IMR-90 (cell line): ENCODE data around the gene NCKIPSD. TPM values are rescaled to one million over a fixed set of nuclear protein-coding genes. Genes with fewer than 3 reads are reported as not detected.

Experiments used
- ATAC-seq: fragments of 200-7000 bp; cut with Tn5 transposase; 2 replicates; pipeline ENCODE4 v1.9.1; 2020; ENCODE audit warnings: low read depth, mild to moderate bottlenecking, moderate library complexity
- BruUV-seq: library from RNA; stranded (reverse); fragments of 400-500 nt; replicated peaks from 2 replicates; lab custom pipeline; 2021; lab: Mats Ljungman, UMichigan
- CTCF ChIA-PET: fragments of 300-600 bp; formaldehyde crosslinking; extraction: SDS; loops from one replicate; lab custom pipeline; 2021; ENCODE audit warnings: antibody characterized with exemption; lab: Yijun Ruan, JAX
- POLR2A ChIA-PET: fragments of 300-600 bp; sonication (Branson Sonifier 250); formaldehyde crosslinking; loops from one replicate; lab custom pipeline; 2022; ENCODE audit warnings: antibody characterized with exemption; ENCODE audit not compliant: unreplicated experiment; lab: Charles Lee
- DNase-seq: peaks from one replicate; pipeline ENCODE4 v3.0.0; 2013
- H2AFZ ChIP-seq: replicated peaks from 2 replicates; pipeline ENCODE3; 2013; ENCODE audit warnings: low read length, mild to moderate bottlenecking; ENCODE audit not compliant: poor library complexity
- H2AK5ac ChIP-seq: 2 replicates; pipeline ENCODE4 v1.6.1; 2013; ENCODE audit warnings: low read depth, low read length, inconsistent platforms
- H2AK9ac ChIP-seq: replicated peaks from 2 replicates; pipeline ENCODE3; 2013; ENCODE audit warnings: mild to moderate bottlenecking, low read depth, low read length, moderate library complexity; ENCODE audit not compliant: poor library complexity
- H2BK120ac ChIP-seq: 2 replicates; pipeline ENCODE4 v1.6.1; 2013; ENCODE audit warnings: low read depth, low read length, inconsistent platforms
- H2BK15ac ChIP-seq: 3 replicates; pipeline ENCODE4 v1.6.1; 2013; ENCODE audit warnings: low read depth, low read length, inconsistent platforms
- H2BK20ac ChIP-seq: 2 replicates; pipeline ENCODE4 v1.6.1; 2013; ENCODE audit warnings: low read depth, mild to moderate bottlenecking, inconsistent platforms, low read length, moderate library complexity
- H2BK5ac ChIP-seq: 2 replicates; pipeline ENCODE4 v1.6.1; 2013; ENCODE audit warnings: mild to moderate bottlenecking, low read depth, low read length, inconsistent platforms; ENCODE audit not compliant: poor library complexity, severe bottlenecking
- H3K14ac ChIP-seq: replicated peaks from 2 replicates; pipeline ENCODE4 v1.6.1; 2013; ENCODE audit warnings: low read depth, low read length, inconsistent platforms
- H3K18ac ChIP-seq: 2 replicates; pipeline ENCODE4 v1.6.1; 2013; ENCODE audit warnings: low read depth, low read length, control low read depth
- H3K23ac ChIP-seq: 2 replicates; pipeline ENCODE4 v1.6.1; 2013; ENCODE audit warnings: low read depth, low read length, inconsistent platforms
- H3K27ac ChIP-seq: 2 replicates; pipeline ENCODE4 v1.5.1; 2013; ENCODE audit warnings: mild to moderate bottlenecking, control low read depth, low read length; ENCODE audit not compliant: insufficient read depth
- H3K27me3 ChIP-seq: 2 replicates; pipeline ENCODE4 v1.6.1; 2013; ENCODE audit warnings: low read length; ENCODE audit not compliant: control insufficient read depth, insufficient read depth
- H3K36me3 ChIP-seq: 2 replicates; pipeline ENCODE4 v1.6.1; 2013; ENCODE audit warnings: low read length, mixed read lengths; ENCODE audit not compliant: control insufficient read depth, insufficient read depth
- H3K4ac ChIP-seq: 2 replicates; pipeline ENCODE4 v1.6.1; 2013; ENCODE audit warnings: low read depth, low read length, inconsistent platforms
- H3K4me1 ChIP-seq: 2 replicates; pipeline ENCODE4 v1.6.1; 2013; ENCODE audit warnings: low read length, mixed read lengths; ENCODE audit not compliant: control insufficient read depth, insufficient read depth
- H3K4me2 ChIP-seq: 2 replicates; pipeline ENCODE4 v1.6.1; 2013; ENCODE audit warnings: low read depth, mild to moderate bottlenecking, control low read depth, low read length, moderate library complexity
- H3K4me3 ChIP-seq: 2 replicates; pipeline ENCODE4 v1.5.1; 2013; ENCODE audit warnings: low read depth, mild to moderate bottlenecking, control low read depth, low read length, moderate library complexity; ENCODE audit not compliant: insufficient read depth
- H3K56ac ChIP-seq: 2 replicates; pipeline ENCODE4 v1.6.1; 2013; ENCODE audit warnings: low read length, inconsistent platforms; ENCODE audit not compliant: insufficient read depth; ENCODE audit errors: extremely low read depth
- H3K79me1 ChIP-seq, 2 experiments: 2 replicates each; pipeline ENCODE4 v1.6.1; 2013; ENCODE audit warnings: low read length in 2 of 2, inconsistent platforms in 1 of 2, low read depth in 1 of 2
- H3K9ac ChIP-seq: 2 replicates; pipeline ENCODE4 v1.6.1; 2013; ENCODE audit warnings: low read depth, low read length, control low read depth
- H3K9me1 ChIP-seq: 2 replicates; pipeline ENCODE4 v1.6.1; 2013; ENCODE audit warnings: low read length, inconsistent platforms; ENCODE audit not compliant: insufficient read depth
- H3K9me3 ChIP-seq: 2 replicates; pipeline ENCODE4 v1.6.1; 2013; ENCODE audit warnings: low read length; ENCODE audit not compliant: control insufficient read depth, insufficient read depth
- H4K20me1 ChIP-seq: 2 replicates; pipeline ENCODE4 v1.6.1; 2013; ENCODE audit warnings: low read length, inconsistent platforms; ENCODE audit not compliant: insufficient read depth
- H4K5ac ChIP-seq: 2 replicates; pipeline ENCODE4 v1.6.1; 2013; ENCODE audit warnings: mild to moderate bottlenecking, low read depth, low read length, control low read depth
- H4K8ac ChIP-seq, 2 experiments: 2 replicates each; pipeline ENCODE4 v1.6.1; 2013; ENCODE audit warnings: low read depth in 2 of 2, low read length in 2 of 2, control low read depth in 1 of 2, inconsistent platforms in 1 of 2
- H4K91ac ChIP-seq: 2 replicates; pipeline ENCODE4 v1.6.1; 2013; ENCODE audit warnings: low read depth, low read length, inconsistent platforms; ENCODE audit not compliant: insufficient read depth
- CHD1 ChIP-seq: IDR thresholded peaks from 2 replicates; pipeline ENCODE4 v1.6.1; 2012; ENCODE audit warnings: low read depth, low read length, improper control_type of control experiment
- ELK1 ChIP-seq: fragments of 150-350 bp; IDR thresholded peaks from 2 replicates; pipeline ENCODE4 v1.6.1; 2016; ENCODE audit warnings: low read depth, mild to moderate bottlenecking, low read length, moderate library complexity, borderline replicate concordance
- MAZ ChIP-seq: IDR thresholded peaks from 2 replicates; pipeline ENCODE4 v1.6.1; 2012; ENCODE audit warnings: low read depth, mild to moderate bottlenecking, low read length, improper control_type of control experiment, moderate library complexity, borderline replicate concordance
- POLR2A ChIP-seq: IDR thresholded peaks from 2 replicates; pipeline ENCODE4 v1.6.1; 2012; ENCODE audit warnings: mild to moderate bottlenecking, low read depth, low read length
- RCOR1 ChIP-seq: IDR thresholded peaks from 2 replicates; pipeline ENCODE4 v1.6.1; 2012; ENCODE audit warnings: mild to moderate bottlenecking, low read length, improper control_type of control experiment; ENCODE audit not compliant: insufficient replicate concordance
- RFX5 ChIP-seq: IDR thresholded peaks from 2 replicates; pipeline ENCODE4 v1.8.0; 2012; ENCODE audit warnings: low read depth, mild to moderate bottlenecking, low read length, moderate library complexity
- USF2 ChIP-seq: fragments of 150-350 bp; IDR thresholded peaks from 2 replicates; pipeline ENCODE4 v1.6.1; 2017; ENCODE audit warnings: mild to moderate bottlenecking, antibody characterized with exemption, low read length, low read depth
- WGBS, 2 experiments: methylation state at CpG; one replicate each; pipeline versions ENCODE4 v1.1.5 to v1.1.7; 2013; ENCODE audit warnings: missing lambda C conversion rate in 2 of 2; ENCODE audit not compliant: insufficient read length in 1 of 2; ENCODE audit errors: extremely low coverage in 2 of 2; 5-methylcytosine and 5-hydroxymethylcytosine counted together
- dilution Hi-C: fragments of 300-500 bp; cut with HindIII; formaldehyde crosslinking; loops from one replicate; pipeline ENCODE4 v1.14.3; 2018; ENCODE audit warnings: low sequenced_read_pairs; ENCODE audit not compliant: unreplicated experiment
- in situ Hi-C: fragments of 300-500 bp; cut with MboI; formaldehyde crosslinking; loops from 3 replicates; pipeline ENCODE4 v1.14.3; 2019; ENCODE audit warnings: low sequenced_read_pairs, inconsistent platforms, mixed read lengths
- intact Hi-C: fragments of 100-400 bp; cut with micrococcal nuclease; formaldehyde crosslinking; loops from 2 replicates; pipeline ENCODE4 v1.10.0; 2022
- microRNA-seq, 2 experiments: library from miRNA; stranded (forward) in 1 of 2; unstranded in 1 of 2; fragments of 10-50 nt in 1 of 2; fragments of <30 nt in 1 of 2; gene quantifications in 1 of 2; microRNA quantifications in 1 of 2; one replicate each; pipeline versions ENCODE3 to v1.1.0; 2013 to 2020; ENCODE audit not compliant: insufficient read depth in 1 of 2, insufficient read length in 1 of 2, unreplicated experiment in 1 of 2
- polyA plus RNA-seq, 3 experiments: library from polyadenylated mRNA; depleted of rRNA; stranded (reverse); fragments of >200 nt; gene quantifications; 2 replicates each; pipeline ENCODE4 v1.2.3, GENCODE V29; 2012; ENCODE audit warnings: low replicate concordance in 1 of 3
- small RNA-seq, 5 experiments: library from RNA; depleted of rRNA; stranded (forward); fragments of <200 nt; gene quantifications; one replicate each; pipeline ENCODE3, GENCODE V24; 2012
- total RNA-seq: library from RNA; depleted of rRNA; stranded (reverse); fragments of >200 nt; gene quantifications from 2 replicates; pipeline ENCODE4 v1.2.3, GENCODE V29; 2012; rRNA removed

Gene NCKIPSD
- total and polyA plus RNA-seq, 2 of the 4 experiments (the other 2 are of a cell fraction): 21.0 to 38.3 TPM

GRCh38 chr3:48623851-48624547 is 61.7 kb downstream of the NCKIPSD start:
- no peak overlapping the region for H3K9ac ChIP-seq
- intact Hi-C loops (no loop called here), dilution Hi-C loops (no loop called here), in situ Hi-C loops (no loop called here)
- no peak overlapping the region for H2BK20ac ChIP-seq
- no peak overlapping the region for H3K56ac ChIP-seq
- H3K79me1 ChIP-seq: no peaks in the 10 kb centered on the region; a peak in 1 of 4 replicates
- H2BK15ac ChIP-seq: no peak overlapping the region
- TF ChIP-seq RFX5: no peak
- TF ChIP-seq CHD1: no peak
- no peak for TF ChIP-seq USF2
- TF ChIP-seq ELK1: no peak
- no peak for TF ChIP-seq RCOR1
- no peak for TF ChIP-seq MAZ
- TF ChIP-seq POLR2A: no peak
- H3K36me3 ChIP-seq: peaks cover 57% of the 10 kb centered on the region
- no peak overlapping the region for H2BK120ac ChIP-seq
- H3K14ac ChIP-seq: no peak overlapping the region
- H4K5ac ChIP-seq: no peak overlapping the region
- H4K91ac ChIP-seq: no peak overlapping the region
- H3K4me1 ChIP-seq: peaks cover 4% of the 10 kb centered on the region; the same call in 1 of the 2 replicates
- BruUV-seq: no TSS peak
- H3K27me3 ChIP-seq: no peaks in the 10 kb centered on the region
- 100% methylated on average over 1 of the region's 6 CpGs; no CpG with 5 or more reads in 1 of the 2 experiments for WGBS, 2 experiments
- H3K9me1 ChIP-seq: no peaks in the 10 kb centered on the region
- no peak overlapping the region for H2BK5ac ChIP-seq
- peak overlapping the region; percentile 37 for H2AK9ac ChIP-seq
- POLR2A ChIA-PET: no interaction called here
- ATAC-seq (no peak), DNase-seq (no peak)
- H4K8ac ChIP-seq: no peak overlapping the region
- H3K4me2 ChIP-seq: no peak overlapping the region
- H3K4me3 ChIP-seq: no peak overlapping the region
- CTCF ChIA-PET: interaction anchor here (0.9 kb wide), 1 partner anchor 10 kb away, joined by 3 read pairs; no protein-coding TSS in a partner anchor
- H4K20me1 ChIP-seq: peaks cover 5% of the 10 kb centered on the region; the same call in 1 of the 2 replicates
- H3K23ac ChIP-seq: no peak overlapping the region
- no peak overlapping the region for H3K18ac ChIP-seq
- H3K27ac ChIP-seq: no peak overlapping the region
- H3K4ac ChIP-seq: no peak overlapping the region
- H3K9me3 ChIP-seq: no peaks in the 10 kb centered on the region
- no peak overlapping the region for H2AFZ ChIP-seq
- H2AK5ac ChIP-seq: no peak overlapping the region

Small RNAs within 50 kb of the gene (microRNA-seq; reads per million reads assigned to microRNA genes)
- gene AC141002.1 (ENCODE audit: insufficient read depth, insufficient read length): not detected
- not detected for gene MIR4793 (ENCODE audit: unreplicated experiment)

Small RNAs within 50 kb of the gene (small RNA-seq; reads per million reads assigned to genes)
- 0 reads per million in 5 experiments for gene AC141002.1

Other genes with a start within 250 kb of the NCKIPSD start
- 15.3 and 16.1 TPM in 2 replicates for gene CCDC51, start 245.8 kb downstream of the NCKIPSD start, total RNA-seq
- 11.0 TPM in 2 replicates for gene CCDC51, start 245.8 kb downstream of the NCKIPSD start, polyA plus RNA-seq (2012; rRNA removed)
- gene TMA7, start 245.7 kb downstream of the NCKIPSD start, total RNA-seq: 81.9 and 131 TPM in 2 replicates
- 220 and 240 TPM in 2 replicates for gene TMA7, start 245.7 kb downstream of the NCKIPSD start, polyA plus RNA-seq (2012; rRNA removed)
- gene ATRIP, start 239.2 kb downstream of the NCKIPSD start, total RNA-seq: 7.2 and 10.8 TPM in 2 replicates
- 6.8 and 7.2 TPM in 2 replicates for gene ATRIP, start 239.2 kb downstream of the NCKIPSD start, polyA plus RNA-seq (2012; rRNA removed)
- 82.3 and 88.6 TPM in 2 replicates for gene SHISA5, start 181.7 kb downstream of the NCKIPSD start, total RNA-seq
- gene SHISA5, start 181.7 kb downstream of the NCKIPSD start, polyA plus RNA-seq (2012; rRNA removed): 162 and 181 TPM in 2 replicates
- 16.1 and 17.0 TPM in 2 replicates for gene PFKFB4, start 129.1 kb downstream of the NCKIPSD start, total RNA-seq
- 14.8 and 16.9 TPM in 2 replicates for gene PFKFB4, start 129.1 kb downstream of the NCKIPSD start, polyA plus RNA-seq (2012; rRNA removed)
- gene UCN2, start 122.1 kb downstream of the NCKIPSD start, total RNA-seq: 0.54 and 0.56 TPM in 2 replicates
- gene UCN2, start 122.1 kb downstream of the NCKIPSD start, polyA plus RNA-seq (2012; rRNA removed): 2.3 and 2.7 TPM in 2 replicates
- gene COL7A1, start 90.6 kb downstream of the NCKIPSD start, total RNA-seq: 3.1 and 4.1 TPM in 2 replicates
- gene COL7A1, start 90.6 kb downstream of the NCKIPSD start, polyA plus RNA-seq (2012; rRNA removed): 20.3 and 23.2 TPM in 2 replicates
- gene UQCRC1, start 76.3 kb downstream of the NCKIPSD start, total RNA-seq: 952 and 1,365 TPM in 2 replicates
- gene UQCRC1, start 76.3 kb downstream of the NCKIPSD start, polyA plus RNA-seq (2012; rRNA removed): 410 and 474 TPM in 2 replicates
- not detected in 2 replicates for gene TMEM89, start 64.1 kb downstream of the NCKIPSD start, total RNA-seq
- gene TMEM89, start 64.1 kb downstream of the NCKIPSD start, polyA plus RNA-seq (2012; rRNA removed): 0.15 TPM in 1 of 2 replicates, not detected in the other
- gene SLC26A6, start 50.5 kb downstream of the NCKIPSD start, total RNA-seq: 11.7 and 11.8 TPM in 2 replicates
- gene SLC26A6, start 50.5 kb downstream of the NCKIPSD start, polyA plus RNA-seq (2012; rRNA removed): 31.4 and 34.3 TPM in 2 replicates
- 0.18 and 0.28 TPM in 2 replicates for gene CELSR3, start 23.0 kb downstream of the NCKIPSD start, total RNA-seq
- 0.59 and 0.63 TPM in 2 replicates for gene CELSR3, start 23.0 kb downstream of the NCKIPSD start, polyA plus RNA-seq (2012; rRNA removed)
- 73.7 and 76.9 TPM in 2 replicates for gene IP6K2, start 31.3 kb upstream of the NCKIPSD start, total RNA-seq
- gene IP6K2, start 31.3 kb upstream of the NCKIPSD start, polyA plus RNA-seq (2012; rRNA removed): 155 and 169 TPM in 2 replicates
- 48.2 and 53.0 TPM in 2 replicates for gene PRKAR2A, start 162.0 kb upstream of the NCKIPSD start, total RNA-seq
- 10.2 and 11.3 TPM in 2 replicates for gene PRKAR2A, start 162.0 kb upstream of the NCKIPSD start, polyA plus RNA-seq (2012; rRNA removed)
- gene SLC25A20, start 213.0 kb upstream of the NCKIPSD start, total RNA-seq: 27.1 and 29.2 TPM in 2 replicates
- gene SLC25A20, start 213.0 kb upstream of the NCKIPSD start, polyA plus RNA-seq (2012; rRNA removed): 21.8 and 23.8 TPM in 2 replicates
- gene ARIH2, start 232.9 kb upstream of the NCKIPSD start, total RNA-seq: 73.0 and 93.7 TPM in 2 replicates
- 54.0 and 62.3 TPM in 2 replicates for gene ARIH2, start 232.9 kb upstream of the NCKIPSD start, polyA plus RNA-seq (2012; rRNA removed)